Activated CD4-positive, alpha-beta memory T cell treated with anti-CD3 and anti-CD28 coated beads for 36 hours (primary cell): ENCODE measurements around the gene SUCNR1. TPM values are rescaled to one million over a fixed set of nuclear protein-coding genes. Genes with fewer than 3 reads are reported as not detected.
A peak's percentile ranks its signal among the peaks of the same experiment; 100 is the strongest.

Experiments used
- CTCF ChIA-PET: fragments of 350-600 bp; sonication (Branson Sonifier 250); formaldehyde crosslinking; loops from one replicate; lab custom pipeline; 2021; ENCODE audit warnings: antibody characterized with exemption, inconsistent platforms; lab: Charles Lee
- POLR2A ChIA-PET: fragments of 350-600 bp; sonication (Branson Sonifier 250); formaldehyde crosslinking; loops from one replicate; lab custom pipeline; 2021; ENCODE audit warnings: antibody characterized with exemption; lab: Charles Lee
- DNase-seq: peaks from one replicate; pipeline ENCODE4 v3.0.0-alpha.2; 2020
- H3K27ac Mint-ChIP-seq: one replicate; pipeline ENCODE4 v1.8.0; 2021; ENCODE audit warnings: mixed read lengths
- H3K27me3 Mint-ChIP-seq: one replicate; pipeline ENCODE4 v1.8.0; 2021; ENCODE audit warnings: mixed read lengths
- H3K36me3 Mint-ChIP-seq: one replicate; pipeline ENCODE4 v1.8.0; 2021; ENCODE audit warnings: mixed read lengths
- H3K4me1 Mint-ChIP-seq: one replicate; pipeline ENCODE4 v1.8.0; 2021; ENCODE audit warnings: low read depth, mixed read lengths
- H3K4me3 Mint-ChIP-seq: one replicate; pipeline ENCODE4 v1.8.0; 2021; ENCODE audit warnings: mild to moderate bottlenecking, mixed read lengths
- H3K9me3 Mint-ChIP-seq: one replicate; pipeline ENCODE4 v1.8.0; 2021; ENCODE audit warnings: mixed read lengths
- intact Hi-C: fragments of 100-400 bp; cut with micrococcal nuclease; formaldehyde crosslinking; loops from one replicate; pipeline ENCODE4 v1.15.1; 2023
- total RNA-seq, 2 experiments: library from RNA; stranded (reverse); gene quantifications; one replicate each; pipeline ENCODE4 v1.2.3, GENCODE V29; 2021

The SUCNR1 gene
- total RNA-seq, 2 experiments from 2014 or later: not detected

DNA sequence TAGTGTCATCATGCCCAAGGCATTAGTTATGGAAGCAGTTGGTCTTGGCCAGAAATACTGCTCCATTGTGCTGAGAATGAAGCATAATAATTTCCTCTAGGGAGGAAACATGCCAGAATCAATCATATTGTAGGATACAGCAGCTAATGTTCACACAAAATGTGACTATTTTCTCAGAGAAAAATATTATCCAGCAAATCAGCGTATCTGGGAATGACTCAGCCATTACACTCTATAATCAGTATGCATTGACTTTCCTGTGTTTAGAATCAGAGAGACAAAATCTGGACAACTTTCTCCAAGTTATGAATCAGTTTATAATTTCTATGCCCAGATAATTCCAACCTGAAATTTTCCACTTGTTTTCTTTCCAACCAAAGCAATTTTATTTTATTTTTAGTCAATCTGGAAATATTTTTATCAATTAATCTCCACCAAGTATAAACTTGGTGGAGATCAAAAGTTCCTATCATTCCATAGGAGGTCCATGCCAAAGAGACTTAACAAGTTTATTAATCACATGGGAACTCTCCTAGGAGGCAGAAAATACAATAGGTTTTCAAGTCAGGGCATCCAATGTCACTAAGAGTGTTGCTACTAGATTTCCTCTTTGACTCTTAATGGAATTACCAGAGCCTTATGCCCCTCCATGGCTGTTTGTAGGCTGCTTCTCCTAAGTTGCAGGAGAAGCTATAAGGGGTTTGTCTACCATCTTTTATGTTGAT is 36.4 kb downstream of the SUCNR1 start:
- CTCF ChIA-PET: no interaction called here
- no peaks in the 10 kb centered on the region for H3K27me3 Mint-ChIP-seq
- no peak overlapping the region for H3K27ac Mint-ChIP-seq
- intact Hi-C loops: no loop called here
- H3K9me3 Mint-ChIP-seq: no peaks in the 10 kb centered on the region
- no peaks in the 10 kb centered on the region for H3K4me1 Mint-ChIP-seq
- no peaks in the 10 kb centered on the region for H3K36me3 Mint-ChIP-seq
- no peak overlapping the region for H3K4me3 Mint-ChIP-seq
- DNase-seq: no peak
- POLR2A ChIA-PET: no interaction called here

DNA sequence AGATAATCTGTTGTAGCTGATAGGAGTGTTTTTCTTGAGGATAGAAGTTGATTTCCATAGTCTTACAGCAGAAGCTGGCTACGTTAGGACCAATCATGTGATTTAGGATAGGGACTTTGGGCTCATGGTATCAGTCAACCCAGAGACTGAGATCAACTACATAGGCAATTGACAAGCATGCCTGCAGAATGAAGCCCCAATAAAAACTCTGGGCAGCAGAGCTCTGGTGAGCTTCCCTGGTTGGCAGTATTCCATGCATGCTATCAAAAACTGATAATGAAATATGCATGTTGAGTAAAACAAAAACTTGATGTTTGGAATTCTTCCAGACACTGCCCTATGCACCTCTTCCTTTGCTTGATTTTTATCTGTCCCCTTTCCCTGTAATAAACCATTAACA is 38.0 kb downstream of the SUCNR1 start:
- Mint-ChIP-seq H3K27me3 (no peaks in the 10 kb centered on the region), H3K36me3 (no peaks in the 10 kb centered on the region), H3K4me1 (no peaks in the 10 kb centered on the region), H3K4me3 (no peak overlapping the region), H3K27ac (no peak overlapping the region), H3K9me3 (no peaks in the 10 kb centered on the region)
- CTCF ChIA-PET: no interaction called here
- POLR2A ChIA-PET: no interaction called here
- DNase-seq: no peak
- intact Hi-C loops: no loop called here

DNA sequence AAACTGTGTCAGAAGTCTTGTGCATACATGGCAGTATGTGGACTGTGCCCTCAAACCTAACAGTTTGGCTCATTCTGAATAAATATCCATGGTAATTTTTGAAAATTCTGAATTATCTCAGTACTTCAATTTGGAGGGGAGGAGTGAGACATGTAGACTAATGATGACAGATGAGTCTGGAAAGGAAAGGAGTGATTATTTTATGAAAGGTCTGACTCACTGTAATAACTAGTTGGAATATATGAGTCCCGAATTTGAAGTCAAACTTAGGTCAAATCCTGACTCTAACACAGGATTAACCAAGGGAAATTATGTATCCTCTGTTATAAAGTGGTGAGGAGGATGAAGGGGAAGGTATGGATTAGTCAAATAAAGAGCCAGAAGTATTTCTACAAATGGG is 38.6 kb downstream of the SUCNR1 start:
- Mint-ChIP-seq H3K9me3 (no peaks in the 10 kb centered on the region), H3K4me1 (no peaks in the 10 kb centered on the region), H3K4me3 (no peak overlapping the region), H3K27ac (no peak overlapping the region), H3K36me3 (no peaks in the 10 kb centered on the region), H3K27me3 (no peaks in the 10 kb centered on the region)
- intact Hi-C loops: no loop called here
- CTCF ChIA-PET: no interaction called here
- no peak for DNase-seq
- POLR2A ChIA-PET: no interaction called here

DNA sequence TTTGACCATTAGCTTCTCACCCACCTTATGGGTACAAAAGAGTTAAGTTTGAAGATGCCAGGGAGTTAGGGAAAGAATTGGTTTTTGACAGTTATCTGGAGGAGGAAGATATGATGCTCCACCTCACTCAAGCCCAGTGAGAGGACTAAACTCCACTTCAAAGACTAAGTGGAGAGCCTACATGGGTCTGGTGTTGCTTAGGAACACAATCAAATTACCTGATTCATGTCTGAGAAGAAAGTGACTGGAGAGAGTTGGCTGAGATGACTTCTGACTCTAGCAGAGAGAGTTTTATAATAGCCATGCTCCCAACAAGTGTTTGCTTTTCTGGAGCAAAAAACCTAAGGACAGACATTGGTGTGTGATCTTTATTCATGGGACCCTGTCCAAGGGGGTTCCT is 43.3 kb downstream of the SUCNR1 start:
- Mint-ChIP-seq H3K27me3 (no peaks in the 10 kb centered on the region), H3K4me3 (no peak overlapping the region), H3K27ac (no peak overlapping the region), H3K9me3 (no peaks in the 10 kb centered on the region), H3K4me1 (no peaks in the 10 kb centered on the region), H3K36me3 (no peaks in the 10 kb centered on the region)
- ChIA-PET POLR2A (no interaction called here), CTCF (interaction anchor here (0.8 to 1.2 kb wide), 2 partner anchors 479 to 749 kb away, joined by 3 read pairs; no protein-coding TSS in a partner anchor)
- DNase-seq: no peak
- intact Hi-C loops: loop anchor here (5.0 kb wide), 1 partner anchor 749 kb away; no protein-coding TSS in a partner anchor

DNA sequence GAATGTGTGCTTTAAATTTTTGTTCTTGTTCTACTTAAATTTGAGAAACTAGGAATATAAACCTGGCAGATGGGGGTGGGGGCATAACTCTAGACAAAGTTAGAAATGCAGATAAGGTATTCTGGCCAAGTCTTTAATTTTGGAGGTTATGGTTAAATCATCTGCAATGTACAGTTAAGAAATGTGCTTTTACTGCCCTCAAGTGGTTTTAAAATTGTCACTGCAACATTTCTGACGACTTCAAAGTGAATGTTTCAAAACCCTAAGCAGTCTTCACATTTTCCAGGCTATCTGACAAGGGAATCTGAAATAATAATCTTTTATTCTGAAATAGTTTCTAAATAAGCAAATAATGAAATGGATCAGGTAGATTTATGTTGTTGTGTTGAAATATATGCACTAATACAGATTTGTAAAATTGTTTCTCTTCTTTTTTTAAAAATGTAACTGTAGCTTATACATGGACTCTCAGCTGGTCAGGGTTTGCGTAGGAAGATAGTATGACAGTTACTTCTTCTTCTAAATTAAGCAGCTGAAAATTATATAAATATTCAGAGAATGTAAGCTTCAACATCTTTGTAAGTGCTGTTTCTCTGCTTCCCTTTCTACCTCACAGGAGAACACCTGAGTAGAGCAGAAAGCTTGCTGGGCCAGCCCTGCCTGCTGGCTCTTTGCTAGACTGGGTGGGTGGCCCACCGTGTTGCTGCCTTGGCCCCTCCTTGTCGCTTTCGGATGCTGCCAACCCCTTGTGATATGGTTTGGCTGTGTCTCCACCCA is 45.0 kb downstream of the SUCNR1 start:
- DNase-seq: no peak
- Mint-ChIP-seq H3K4me1 (no peaks in the 10 kb centered on the region), H3K9me3 (no peaks in the 10 kb centered on the region), H3K4me3 (no peak overlapping the region), H3K36me3 (no peaks in the 10 kb centered on the region), H3K27me3 (no peaks in the 10 kb centered on the region), H3K27ac (no peak overlapping the region)
- ChIA-PET CTCF (interaction anchor here (0.7 to 2.0 kb wide), 14 partner anchors 8 to 762 kb away, joined by 3 to 17 read pairs (median 4); no protein-coding TSS in a partner anchor), POLR2A (no interaction called here)
- intact Hi-C loops: loop anchor here (1.0 to 5.0 kb wide), 4 partner anchors 450 to 751 kb away; no protein-coding TSS in a partner anchor

DNA sequence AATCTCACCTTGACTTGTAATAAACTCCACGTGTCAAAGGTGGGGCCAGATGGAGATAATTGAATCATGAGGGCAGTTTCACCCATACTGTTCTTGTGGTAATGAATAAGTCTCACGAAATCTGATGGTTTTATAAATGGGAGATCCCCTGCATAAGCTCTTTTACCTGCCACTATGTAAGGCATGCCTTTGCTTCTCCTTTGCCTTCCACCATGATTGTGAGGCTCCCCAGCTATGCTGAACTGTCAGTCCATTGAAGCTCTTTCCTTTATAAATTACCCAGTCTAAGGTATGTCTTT is 45.5 kb downstream of the SUCNR1 start:
- DNase-seq: no peak
- intact Hi-C loops: loop anchor here (5.0 kb wide), 1 partner anchor 752 kb away; no protein-coding TSS in a partner anchor
- no peak overlapping the region for H3K4me3 Mint-ChIP-seq
- H3K36me3 Mint-ChIP-seq: no peaks in the 10 kb centered on the region
- POLR2A ChIA-PET: no interaction called here
- H3K27ac Mint-ChIP-seq: no peak overlapping the region
- CTCF ChIA-PET: interaction anchor here (0.7 to 2.0 kb wide), 14 partner anchors 8 to 763 kb away, joined by 3 to 17 read pairs (median 4); no protein-coding TSS in a partner anchor
- H3K4me1 Mint-ChIP-seq: no peaks in the 10 kb centered on the region
- no peaks in the 10 kb centered on the region for H3K9me3 Mint-ChIP-seq
- H3K27me3 Mint-ChIP-seq: no peaks in the 10 kb centered on the region

DNA sequence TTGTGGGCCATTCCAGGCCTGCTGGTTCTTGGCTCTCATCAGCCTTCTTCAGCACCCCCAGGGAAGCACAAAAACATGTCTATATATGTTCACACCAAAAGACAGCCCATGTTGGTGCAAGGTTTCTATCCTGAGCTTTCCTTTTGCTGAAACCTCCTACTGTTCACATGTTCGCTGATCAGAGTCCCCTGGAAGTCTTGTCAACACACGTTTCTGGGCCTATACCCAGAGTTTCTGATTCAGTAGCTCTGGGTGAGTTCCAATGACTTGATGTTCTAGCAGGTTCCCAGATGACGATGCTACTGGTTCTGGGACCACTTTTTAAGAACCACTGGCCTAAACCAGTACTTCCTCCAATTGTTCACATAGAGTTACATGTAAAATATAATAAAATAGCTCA is 46.0 kb downstream of the SUCNR1 start:
- ChIA-PET POLR2A (no interaction called here), CTCF (interaction anchor here (1.0 to 2.0 kb wide), 7 partner anchors 450 to 763 kb away, joined by 3 to 17 read pairs (median 4); no protein-coding TSS in a partner anchor)
- Mint-ChIP-seq H3K9me3 (no peaks in the 10 kb centered on the region), H3K36me3 (no peaks in the 10 kb centered on the region), H3K27me3 (no peaks in the 10 kb centered on the region), H3K4me3 (no peak overlapping the region), H3K27ac (no peak overlapping the region), H3K4me1 (peaks cover 3% of the 10 kb centered on the region)
- intact Hi-C loops: loop anchor here (5.0 kb wide), 1 partner anchor 752 kb away; no protein-coding TSS in a partner anchor
- DNase-seq: no peak

DNA sequence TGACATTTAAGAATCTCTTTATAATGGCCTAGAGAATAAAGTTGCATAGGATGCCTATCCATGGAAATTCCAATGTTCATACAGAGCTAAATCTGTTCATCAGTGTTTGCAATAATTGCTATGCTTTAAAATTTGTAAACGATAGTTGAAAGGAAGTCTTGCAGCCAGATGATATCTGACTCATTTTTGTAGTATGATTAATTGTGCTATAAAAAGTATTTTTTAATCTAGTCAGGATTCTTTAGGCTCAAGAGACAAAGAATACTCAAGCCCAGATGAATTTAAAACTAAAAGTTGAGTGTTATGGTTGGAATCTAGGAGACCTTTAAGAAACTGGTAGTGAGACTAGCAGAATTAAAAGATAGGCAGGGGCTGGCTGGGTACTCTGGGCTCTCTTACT is 50.5 kb downstream of the SUCNR1 start:
- no peak for DNase-seq
- intact Hi-C loops: no loop called here
- no peak overlapping the region for H3K4me3 Mint-ChIP-seq
- POLR2A ChIA-PET: no interaction called here
- H3K27me3 Mint-ChIP-seq: peaks cover 2% of the 10 kb centered on the region
- no peak overlapping the region for H3K27ac Mint-ChIP-seq
- no peaks in the 10 kb centered on the region for H3K9me3 Mint-ChIP-seq
- H3K4me1 Mint-ChIP-seq: peaks cover 3% of the 10 kb centered on the region
- no peaks in the 10 kb centered on the region for H3K36me3 Mint-ChIP-seq
- CTCF ChIA-PET: no interaction called here

DNA sequence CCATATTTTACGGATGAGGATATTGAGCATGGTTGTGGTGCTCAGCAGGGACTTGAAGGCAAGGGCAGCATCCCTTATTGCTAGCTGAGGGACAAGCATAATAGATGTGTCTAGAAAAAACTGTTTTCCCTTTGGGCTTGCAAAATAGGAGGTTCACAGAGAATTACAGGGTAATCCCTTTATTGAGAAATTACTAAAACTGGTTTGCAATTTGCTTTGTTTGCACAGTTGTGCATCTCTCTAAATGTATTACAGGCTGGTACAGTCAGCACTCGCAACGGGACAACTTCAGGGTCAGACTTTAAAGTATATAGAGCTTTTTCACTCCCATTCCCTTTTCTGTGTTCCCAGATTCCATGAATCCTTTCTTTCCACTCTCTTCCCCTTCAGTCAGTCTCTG is 51.3 kb downstream of the SUCNR1 start:
- Mint-ChIP-seq H3K4me1 (peaks cover 3% of the 10 kb centered on the region), H3K27ac (no peak overlapping the region), H3K4me3 (no peak overlapping the region), H3K36me3 (no peaks in the 10 kb centered on the region), H3K27me3 (peaks cover 2% of the 10 kb centered on the region), H3K9me3 (no peaks in the 10 kb centered on the region)
- no peak for DNase-seq
- ChIA-PET CTCF (no interaction called here), POLR2A (no interaction called here)
- intact Hi-C loops: no loop called here

DNA sequence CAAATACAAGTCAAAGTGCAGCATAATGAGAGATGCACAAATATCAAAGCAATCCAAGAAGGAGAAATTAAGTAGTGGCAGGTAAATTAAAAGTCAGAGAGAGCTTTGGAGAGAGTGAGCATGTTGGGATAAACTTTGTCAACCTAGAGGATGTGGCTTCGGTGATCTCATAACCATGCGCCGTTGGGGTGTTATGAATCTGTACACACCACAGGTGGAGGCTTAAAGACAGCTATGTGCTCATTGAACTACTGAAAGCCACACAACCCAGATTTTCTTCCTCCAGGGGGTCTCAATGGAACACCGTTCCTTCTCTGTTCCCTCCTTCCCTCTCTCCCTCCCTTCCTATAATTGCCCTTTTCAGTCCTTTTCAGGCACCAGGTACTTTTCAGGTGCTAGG is 52.0 kb downstream of the SUCNR1 start:
- H3K9me3 Mint-ChIP-seq: no peaks in the 10 kb centered on the region
- peak; percentile 50 for DNase-seq
- peaks cover 3% of the 10 kb centered on the region for H3K4me1 Mint-ChIP-seq
- no peak overlapping the region for H3K4me3 Mint-ChIP-seq
- ChIA-PET POLR2A (no interaction called here), CTCF (no interaction called here)
- no peak overlapping the region for H3K27ac Mint-ChIP-seq
- H3K36me3 Mint-ChIP-seq: no peaks in the 10 kb centered on the region
- H3K27me3 Mint-ChIP-seq: peaks cover 2% of the 10 kb centered on the region
- intact Hi-C loops: no loop called here

DNA sequence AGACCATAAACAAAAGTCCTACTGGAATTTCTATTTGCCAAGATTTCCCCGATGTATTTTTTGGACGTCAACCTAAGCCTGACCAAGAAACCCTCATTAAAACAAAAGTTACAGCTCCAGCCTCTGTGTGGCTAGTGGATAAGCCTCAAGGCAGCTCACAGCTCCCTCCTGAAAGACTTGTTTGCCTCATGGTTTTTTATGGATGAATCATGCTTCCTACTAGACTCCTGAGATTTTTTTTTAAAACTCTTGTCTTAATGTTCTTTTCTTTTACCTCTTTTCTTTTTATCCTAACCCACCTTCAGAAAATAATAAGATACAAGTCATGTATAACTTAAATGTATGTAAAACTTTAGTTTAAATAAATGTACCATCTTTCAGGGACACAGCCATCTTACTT is 52.4 kb downstream of the SUCNR1 start:
- H3K4me3 Mint-ChIP-seq: no peak overlapping the region
- no peaks in the 10 kb centered on the region for H3K36me3 Mint-ChIP-seq
- no peak for DNase-seq
- POLR2A ChIA-PET: no interaction called here
- H3K4me1 Mint-ChIP-seq: peaks cover 3% of the 10 kb centered on the region
- CTCF ChIA-PET: interaction anchor here (0.6 to 0.9 kb wide), 2 partner anchors 7 to 687 kb away, joined by 3 read pairs; no protein-coding TSS in a partner anchor
- H3K9me3 Mint-ChIP-seq: no peaks in the 10 kb centered on the region
- H3K27ac Mint-ChIP-seq: no peak overlapping the region
- H3K27me3 Mint-ChIP-seq: peaks cover 2% of the 10 kb centered on the region
- intact Hi-C loops: no loop called here

DNA sequence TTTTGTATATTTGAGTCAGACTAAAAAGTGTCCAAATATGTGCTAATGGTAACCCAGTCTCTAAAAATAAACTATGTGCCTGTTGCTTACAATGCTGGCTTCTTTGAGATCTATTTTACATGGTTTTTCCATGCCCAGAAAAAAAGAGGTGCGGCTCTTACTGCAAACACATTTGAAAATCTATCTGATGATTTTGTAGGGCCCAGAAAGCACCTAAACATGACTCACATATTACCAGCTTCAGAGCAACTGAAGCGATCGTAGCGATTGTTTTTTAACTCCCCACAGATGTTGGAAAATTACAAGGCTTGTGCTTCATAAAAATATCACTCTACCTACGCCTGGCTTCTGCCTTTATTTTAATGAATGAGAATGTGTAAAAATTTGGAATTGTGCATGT is 53.5 kb downstream of the SUCNR1 start:
- ChIA-PET POLR2A (no interaction called here), CTCF (interaction anchor here (0.9 to 1.1 kb wide), 2 partner anchors 8 to 14 kb away, joined by 3 read pairs; no protein-coding TSS in a partner anchor)
- Mint-ChIP-seq H3K27ac (no peak overlapping the region), H3K4me3 (no peak overlapping the region), H3K4me1 (peaks cover 3% of the 10 kb centered on the region), H3K9me3 (no peaks in the 10 kb centered on the region), H3K36me3 (no peaks in the 10 kb centered on the region), H3K27me3 (peaks cover 2% of the 10 kb centered on the region)
- no peak for DNase-seq
- intact Hi-C loops: no loop called here
